Cardiac fibroblast (primary cell): Measurements from ENCODE around the gene MEX3C.

ENCODE experiments used
- DNase-seq, 2 donors: peaks; one replicate each; pipeline versions ENCODE4 v3.0.0 to v3.0.0-alpha.2; 2010; ENCODE audit warnings: low read depth in 2 of 2
- H3K4me3 ChIP-seq, 2 donors: replicated peaks in 1 of 2; 1 replicate in 1 of 2; 2 replicates in 1 of 2; pipeline ENCODE4 v1.5.1; 2011; ENCODE audit warnings: low read depth in 2 of 2, low read length in 2 of 2, mild to moderate bottlenecking in 2 of 2, moderate library complexity in 1 of 2
- TF ChIP-seq, protein P1 (sequence below): IDR thresholded peaks from one replicate; pipeline ENCODE4 v1.5.1; 2011; ENCODE audit warnings: low read depth, mild to moderate bottlenecking, low read length, inconsistent platforms

MEX3C gene

DNA sequence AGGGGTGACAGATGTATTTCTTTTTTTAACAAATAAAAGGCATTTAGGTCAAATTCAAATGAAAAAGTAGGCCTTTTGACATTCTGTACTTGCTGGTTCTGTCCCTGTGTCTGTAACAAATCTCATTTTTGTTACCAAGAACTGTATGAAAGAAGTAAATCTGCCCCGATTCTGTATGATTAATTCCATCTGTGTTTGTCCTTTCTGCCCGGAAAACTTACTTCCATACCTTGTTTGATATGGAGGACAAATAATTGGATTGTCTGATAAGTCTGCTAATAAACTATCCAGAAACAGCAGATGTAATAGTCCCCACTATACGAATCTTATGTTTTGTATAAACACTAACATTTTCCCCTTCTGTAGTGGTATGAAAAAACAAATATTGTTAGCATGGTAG lies 69.8 kb downstream of the MEX3C start:
- no peak for DNase-seq
- TF ChIP-seq, protein P1, sequence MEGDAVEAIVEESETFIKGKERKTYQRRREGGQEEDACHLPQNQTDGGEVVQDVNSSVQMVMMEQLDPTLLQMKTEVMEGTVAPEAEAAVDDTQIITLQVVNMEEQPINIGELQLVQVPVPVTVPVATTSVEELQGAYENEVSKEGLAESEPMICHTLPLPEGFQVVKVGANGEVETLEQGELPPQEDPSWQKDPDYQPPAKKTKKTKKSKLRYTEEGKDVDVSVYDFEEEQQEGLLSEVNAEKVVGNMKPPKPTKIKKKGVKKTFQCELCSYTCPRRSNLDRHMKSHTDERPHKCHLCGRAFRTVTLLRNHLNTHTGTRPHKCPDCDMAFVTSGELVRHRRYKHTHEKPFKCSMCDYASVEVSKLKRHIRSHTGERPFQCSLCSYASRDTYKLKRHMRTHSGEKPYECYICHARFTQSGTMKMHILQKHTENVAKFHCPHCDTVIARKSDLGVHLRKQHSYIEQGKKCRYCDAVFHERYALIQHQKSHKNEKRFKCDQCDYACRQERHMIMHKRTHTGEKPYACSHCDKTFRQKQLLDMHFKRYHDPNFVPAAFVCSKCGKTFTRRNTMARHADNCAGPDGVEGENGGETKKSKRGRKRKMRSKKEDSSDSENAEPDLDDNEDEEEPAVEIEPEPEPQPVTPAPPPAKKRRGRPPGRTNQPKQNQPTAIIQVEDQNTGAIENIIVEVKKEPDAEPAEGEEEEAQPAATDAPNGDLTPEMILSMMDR, result no peak
- no peak overlapping the region for H3K4me3 ChIP-seq

DNA sequence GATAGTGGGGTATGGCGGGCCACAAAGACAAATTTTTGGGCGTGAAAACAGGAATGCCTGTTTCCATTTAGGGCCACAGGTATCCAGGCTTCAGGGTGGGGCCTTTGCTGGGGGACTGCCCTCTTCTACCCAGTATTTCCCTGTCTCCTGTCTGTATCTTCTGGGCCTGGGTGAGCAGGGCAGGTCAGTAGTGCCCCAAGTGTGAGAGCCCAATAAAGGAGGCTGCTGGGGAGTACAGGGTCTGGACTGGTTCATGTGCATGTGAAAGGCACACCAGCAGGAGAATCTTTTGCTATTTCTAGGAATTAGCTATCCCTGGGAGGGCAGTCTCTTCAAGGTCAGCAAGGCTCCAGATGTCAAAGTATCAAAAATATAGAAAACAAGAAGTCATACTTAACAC lies 71.5 kb downstream of the MEX3C start:
- no peak overlapping the region for H3K4me3 ChIP-seq
- TF ChIP-seq, protein P1, result no peak
- no peak for DNase-seq
